22Rv1 (cell line): ENCODE measurements around the gene THTPA.

Experiments used
- H3K27ac ChIP-seq: fragments of 450-650 bp; 2 replicates; pipeline ENCODE4 v1.5.1; 2017
- ZFX ChIP-seq: fragments of 450-650 bp; IDR thresholded peaks from 2 replicates; pipeline ENCODE4 v1.6.1; 2017; ENCODE audit warnings: antibody characterized with exemption, borderline replicate concordance
- TF ChIP-seq, protein P1 (sequence below): fragments of 450-650 bp; IDR thresholded peaks from 2 replicates; pipeline ENCODE4 v1.5.1; 2017; ENCODE audit warnings: mild to moderate bottlenecking

The THTPA gene

GRCh38 chr14:23542261-23542660, 13.8 kb upstream of the THTPA start:
- TF ChIP-seq, protein P1, sequence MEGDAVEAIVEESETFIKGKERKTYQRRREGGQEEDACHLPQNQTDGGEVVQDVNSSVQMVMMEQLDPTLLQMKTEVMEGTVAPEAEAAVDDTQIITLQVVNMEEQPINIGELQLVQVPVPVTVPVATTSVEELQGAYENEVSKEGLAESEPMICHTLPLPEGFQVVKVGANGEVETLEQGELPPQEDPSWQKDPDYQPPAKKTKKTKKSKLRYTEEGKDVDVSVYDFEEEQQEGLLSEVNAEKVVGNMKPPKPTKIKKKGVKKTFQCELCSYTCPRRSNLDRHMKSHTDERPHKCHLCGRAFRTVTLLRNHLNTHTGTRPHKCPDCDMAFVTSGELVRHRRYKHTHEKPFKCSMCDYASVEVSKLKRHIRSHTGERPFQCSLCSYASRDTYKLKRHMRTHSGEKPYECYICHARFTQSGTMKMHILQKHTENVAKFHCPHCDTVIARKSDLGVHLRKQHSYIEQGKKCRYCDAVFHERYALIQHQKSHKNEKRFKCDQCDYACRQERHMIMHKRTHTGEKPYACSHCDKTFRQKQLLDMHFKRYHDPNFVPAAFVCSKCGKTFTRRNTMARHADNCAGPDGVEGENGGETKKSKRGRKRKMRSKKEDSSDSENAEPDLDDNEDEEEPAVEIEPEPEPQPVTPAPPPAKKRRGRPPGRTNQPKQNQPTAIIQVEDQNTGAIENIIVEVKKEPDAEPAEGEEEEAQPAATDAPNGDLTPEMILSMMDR: no peak
- TF ChIP-seq ZFX: no peak
- no peak overlapping the region for H3K27ac ChIP-seq

- TF ChIP-seq, protein P1: no peak
- no peak for TF ChIP-seq ZFX
- no peak overlapping the region for H3K27ac ChIP-seq
These were observed 12.7 kb upstream of the THTPA start for GRCh38 chr14:23543403-23543802.

DNA sequence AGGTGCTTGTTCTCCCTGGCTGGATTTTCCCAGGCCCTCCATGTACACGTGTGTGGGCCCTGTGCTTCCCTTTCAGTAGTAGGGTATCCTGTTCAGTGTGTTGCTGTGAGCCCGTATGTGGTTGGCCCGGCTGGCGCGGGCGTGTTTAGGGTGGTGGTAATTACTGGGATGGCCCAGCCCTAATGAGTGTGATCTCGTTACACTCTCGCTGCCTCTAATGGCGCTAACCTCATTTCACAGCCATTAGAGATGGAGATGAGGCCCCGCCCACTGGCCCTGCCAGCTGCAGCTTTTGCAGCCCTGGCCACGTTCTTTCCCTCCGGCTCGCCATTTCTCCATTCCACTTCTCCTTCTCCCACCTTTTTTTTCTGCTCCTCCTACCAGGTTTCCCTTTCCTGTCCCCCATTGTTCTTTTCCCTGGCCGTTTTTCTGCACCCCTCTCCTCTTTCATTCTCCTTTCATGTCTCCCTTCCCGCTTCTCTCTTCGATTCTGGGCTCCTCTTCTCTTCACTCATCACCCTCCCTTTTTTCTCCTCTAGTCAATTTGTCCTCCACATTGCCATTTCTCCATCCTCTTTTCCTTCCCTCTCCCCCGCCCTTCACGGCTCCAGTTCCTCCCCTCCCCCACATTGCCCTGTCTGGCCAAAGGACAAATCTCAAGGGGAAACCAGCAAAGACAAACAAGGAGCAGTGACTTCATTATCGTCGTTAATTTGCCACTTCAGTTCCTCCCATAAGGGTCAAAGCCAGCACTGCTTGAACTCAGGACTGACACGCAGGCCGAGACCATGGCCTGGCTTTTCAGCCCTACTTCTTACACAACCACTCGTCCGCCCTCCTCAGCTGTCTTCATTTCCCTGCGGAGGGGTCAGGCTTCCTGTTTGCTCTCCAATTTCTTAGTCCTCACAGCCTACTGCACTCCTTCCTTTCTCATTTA, 11.3 kb upstream of the THTPA start:
- TF ChIP-seq, protein P1: no peak
- TF ChIP-seq ZFX: no peak
- no peak overlapping the region for H3K27ac ChIP-seq

- no peak overlapping the region for H3K27ac ChIP-seq
- TF ChIP-seq ZFX: no peak
- TF ChIP-seq, protein P1: no peak
These were observed 10.2 kb upstream of the THTPA start for GRCh38 chr14:23545740-23546365.

DNA sequence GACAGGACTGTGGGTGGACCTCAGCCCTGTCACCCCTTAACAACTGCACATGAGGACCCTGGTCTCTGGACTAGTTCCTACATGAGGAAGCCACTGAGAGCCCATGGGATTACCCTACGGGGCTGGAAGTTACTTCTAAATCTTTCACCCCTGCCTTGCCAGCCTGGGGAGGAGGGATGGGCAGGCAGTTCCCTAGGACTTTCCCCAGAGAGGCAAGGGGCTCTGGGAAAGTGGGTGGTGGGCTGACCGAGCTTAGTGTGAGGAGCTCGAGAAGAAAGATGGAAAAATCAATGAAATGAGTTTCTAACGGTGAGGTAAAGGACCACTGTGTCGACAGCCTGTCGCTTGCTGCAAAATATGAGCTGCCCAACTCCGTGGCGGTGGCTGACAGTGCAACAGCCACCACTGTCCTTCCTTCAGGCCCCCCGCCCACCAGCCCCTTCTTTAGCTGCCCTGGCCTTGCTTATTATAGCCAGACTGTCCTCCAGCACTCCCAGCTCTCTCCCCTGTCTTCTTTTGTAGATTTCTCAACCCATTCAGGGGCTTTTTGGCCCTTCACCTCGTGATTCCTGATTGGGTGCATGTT, 9.5 kb upstream of the THTPA start:
- TF ChIP-seq ZFX: no peak
- TF ChIP-seq, protein P1: no peak
- H3K27ac ChIP-seq: no peak overlapping the region

GRCh38 chr14:23547924-23548323, 8.1 kb upstream of the THTPA start:
- H3K27ac ChIP-seq: no peak overlapping the region

More at GRCh38 chr14:23547924-23548323, 8.1 kb upstream of the THTPA start:
- TF ChIP-seq, protein P1: no peak
- no peak for TF ChIP-seq ZFX
